HG03457 (cell line): ENCODE measurements around the gene CBY1.

ENCODE experiments used
- ATAC-seq: cut with Tn5 transposase; IDR thresholded peaks from one replicate; pipeline ENCODE4 v1.9.1; 2021; ENCODE audit warnings: moderate number of reproducible peaks; ENCODE audit not compliant: unreplicated experiment

The CBY1 gene

DNA sequence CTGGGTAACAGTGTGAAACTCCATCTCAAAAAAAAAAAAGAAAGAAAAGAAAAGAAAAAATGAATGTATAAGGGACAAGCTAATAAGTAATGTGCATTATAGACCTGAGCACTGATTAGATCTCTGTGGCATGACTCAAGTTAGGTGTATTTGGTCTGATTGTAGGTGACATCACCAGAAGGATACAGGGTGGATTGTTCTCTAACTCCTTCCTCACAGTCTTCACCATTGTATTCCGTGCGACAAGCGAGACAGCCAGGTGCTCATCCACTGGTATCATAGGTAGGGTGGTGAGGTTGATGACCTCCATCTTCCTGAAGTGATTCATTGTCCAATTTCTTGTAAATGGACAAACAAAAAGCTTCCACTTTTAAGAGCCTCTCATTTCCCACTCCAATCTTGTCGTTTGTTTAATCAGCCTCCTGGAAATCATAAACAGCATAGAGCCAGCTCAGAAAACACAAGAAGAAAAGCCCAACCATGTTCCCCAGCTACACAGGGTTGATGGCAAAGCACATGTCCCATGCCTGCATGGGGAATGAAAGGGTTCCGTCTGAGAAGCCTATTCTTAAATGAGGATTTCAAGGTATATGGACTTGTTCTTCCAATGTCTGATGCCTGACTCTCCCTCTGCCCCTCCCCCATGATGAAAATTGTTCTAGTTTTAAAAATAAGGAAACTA is 6.5 kb upstream of the CBY1 start:
- ATAC-seq, result no peak

DNA sequence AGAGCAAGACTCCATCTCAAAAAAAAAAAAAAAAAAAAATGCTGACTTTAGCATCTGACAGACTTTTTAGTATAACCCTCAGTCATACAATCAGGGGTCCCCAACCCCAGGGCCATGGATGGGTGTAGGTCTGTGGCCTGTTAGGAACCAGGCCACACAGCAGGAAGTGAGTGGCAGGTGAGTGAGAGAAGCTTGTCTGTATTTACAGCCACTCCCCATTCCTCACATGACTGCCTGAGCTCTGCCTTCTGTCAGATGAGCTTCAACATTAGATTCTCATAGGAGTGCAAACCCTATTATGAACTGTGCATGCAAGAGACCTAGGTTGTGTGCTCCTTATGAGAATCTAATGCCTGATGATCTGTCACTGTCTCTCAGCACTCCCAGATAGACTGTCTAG is 3.6 kb upstream of the CBY1 start:
- no peak for ATAC-seq

DNA sequence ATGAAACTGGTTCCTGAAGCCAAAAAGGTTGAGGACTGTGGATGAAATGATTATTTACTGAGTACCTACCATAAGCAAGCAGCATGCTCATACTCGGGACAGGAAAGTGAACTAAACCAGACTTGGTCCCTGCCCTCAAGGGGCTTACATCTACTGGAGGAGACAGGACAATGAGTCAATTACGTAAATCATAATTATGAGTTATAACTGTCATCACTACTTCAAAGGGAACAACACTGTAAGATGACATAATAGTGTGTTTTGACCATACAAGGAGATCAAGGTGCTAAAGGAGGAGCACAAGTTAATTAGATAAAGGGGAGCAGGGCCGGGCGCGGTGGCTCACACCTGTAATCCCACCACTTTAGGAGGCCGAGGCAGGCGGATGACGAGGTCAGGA is 2.7 kb upstream of the CBY1 start:
- ATAC-seq, result no peak

DNA sequence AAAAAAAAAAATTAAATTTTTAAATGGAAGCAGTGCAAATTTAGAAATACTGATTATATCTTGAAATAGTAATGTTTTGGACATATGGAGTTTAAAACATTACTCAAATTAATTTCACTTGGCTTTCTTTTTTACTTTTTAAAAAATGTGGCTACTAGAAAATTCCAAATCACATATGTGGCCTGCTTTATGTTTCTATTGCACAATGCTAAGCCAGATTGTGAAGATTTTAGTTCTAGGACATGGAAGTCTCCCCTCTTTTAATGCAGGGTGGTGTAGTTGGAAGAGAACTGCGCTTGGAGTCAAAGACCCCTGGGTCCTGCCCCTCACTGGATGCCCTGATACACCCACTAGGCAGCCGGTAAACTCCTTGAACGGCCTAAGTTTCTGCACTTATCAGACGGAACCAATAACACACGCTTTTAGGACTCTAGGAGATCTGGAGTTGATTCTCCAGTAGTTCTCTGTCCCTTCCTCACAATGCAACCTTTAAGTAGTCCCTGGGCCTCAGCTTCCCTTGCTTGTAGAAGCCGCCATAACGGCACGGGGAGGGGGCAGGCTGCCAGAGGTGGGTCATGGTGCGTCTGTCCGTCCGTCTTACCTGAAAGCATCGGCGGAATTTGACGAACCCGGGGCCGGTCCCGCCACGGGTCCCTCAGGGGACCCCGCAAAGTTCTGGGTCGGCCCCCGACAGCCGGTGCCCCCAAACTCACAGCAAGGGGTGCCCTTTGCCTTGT is 751 bp upstream of the CBY1 start:
- ATAC-seq, result no peak

DNA sequence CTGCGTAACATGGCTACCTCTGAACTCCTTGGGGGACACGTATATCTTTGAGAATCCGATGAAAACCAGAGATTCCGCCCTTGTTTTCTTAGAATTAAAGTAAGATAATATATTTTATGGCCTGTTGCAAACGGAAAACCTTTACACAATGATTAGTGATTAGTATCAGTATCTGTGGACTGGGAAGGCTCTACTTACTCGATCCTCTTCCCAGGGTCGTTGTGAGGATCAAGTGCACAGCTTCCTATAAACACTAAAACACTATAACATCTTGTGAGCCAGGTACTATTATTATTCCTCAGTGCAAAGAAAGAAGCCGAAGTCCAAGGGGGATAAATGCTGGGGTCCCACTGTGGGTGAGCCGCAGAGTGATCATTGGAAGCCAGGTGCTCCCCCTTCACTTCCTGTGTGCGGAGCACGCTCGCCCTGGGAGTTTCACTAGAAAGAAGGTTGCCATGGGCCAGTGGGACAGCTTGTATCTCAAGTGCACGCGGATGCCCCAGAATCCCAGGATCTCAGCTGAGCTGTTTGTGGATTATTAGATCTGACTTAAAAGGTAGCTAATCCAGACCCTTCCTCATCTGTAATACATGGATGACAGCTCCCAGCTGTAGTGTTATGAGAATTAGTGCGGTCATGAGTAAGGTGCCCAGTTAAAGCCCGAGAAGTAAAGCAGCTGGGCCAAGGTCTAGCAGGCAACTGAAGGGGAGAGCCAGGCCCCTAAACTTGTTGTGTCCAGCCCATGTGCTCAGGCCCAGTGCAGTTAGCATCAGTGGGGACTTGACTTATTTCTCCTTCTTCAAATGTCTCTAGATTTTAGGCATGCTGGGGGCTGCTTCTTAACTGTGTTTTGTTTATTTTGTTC is 839 bp downstream of the CBY1 start:
- no peak for ATAC-seq

DNA sequence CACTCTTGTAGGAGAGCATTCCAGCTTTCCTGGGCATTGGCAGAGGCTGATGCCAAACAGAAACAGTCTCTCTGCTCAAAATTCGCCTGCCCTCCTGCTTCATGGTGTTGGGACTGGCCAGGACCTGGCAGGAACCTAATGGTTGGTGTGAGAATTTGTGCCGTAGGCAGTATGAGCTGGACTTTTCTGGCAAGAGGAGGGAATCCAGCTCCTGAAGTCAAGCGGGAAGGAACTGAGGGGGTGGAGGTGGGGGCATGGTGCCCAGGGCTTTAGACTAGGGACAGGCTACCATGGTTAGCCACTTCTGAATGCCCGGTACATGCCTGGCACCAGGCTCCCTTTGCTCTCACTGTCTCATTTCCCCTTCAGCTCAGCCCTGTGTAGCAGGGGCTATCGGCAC is 18.4 kb downstream of the CBY1 start:
- ATAC-seq, result no peak

DNA sequence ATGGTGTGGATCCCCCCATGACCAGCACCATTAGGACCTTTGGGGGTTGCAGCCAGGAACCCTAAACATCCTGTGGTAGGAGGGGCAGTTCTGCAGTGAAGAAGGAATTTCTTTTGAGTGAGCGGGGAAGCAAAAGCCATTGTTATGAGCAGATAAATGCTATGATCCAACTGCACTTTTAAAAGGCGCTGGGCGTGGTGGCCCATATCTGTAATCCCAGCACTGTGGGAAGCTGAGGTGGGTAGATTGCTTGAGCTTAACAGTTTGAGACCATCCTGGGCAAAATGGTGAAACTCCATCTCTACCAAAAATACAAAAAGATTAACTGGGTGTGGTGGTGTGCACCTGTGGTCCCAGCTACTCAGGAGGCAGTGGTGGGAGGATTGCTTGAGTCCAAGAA is 19.4 kb downstream of the CBY1 start:
- no peak for ATAC-seq

DNA sequence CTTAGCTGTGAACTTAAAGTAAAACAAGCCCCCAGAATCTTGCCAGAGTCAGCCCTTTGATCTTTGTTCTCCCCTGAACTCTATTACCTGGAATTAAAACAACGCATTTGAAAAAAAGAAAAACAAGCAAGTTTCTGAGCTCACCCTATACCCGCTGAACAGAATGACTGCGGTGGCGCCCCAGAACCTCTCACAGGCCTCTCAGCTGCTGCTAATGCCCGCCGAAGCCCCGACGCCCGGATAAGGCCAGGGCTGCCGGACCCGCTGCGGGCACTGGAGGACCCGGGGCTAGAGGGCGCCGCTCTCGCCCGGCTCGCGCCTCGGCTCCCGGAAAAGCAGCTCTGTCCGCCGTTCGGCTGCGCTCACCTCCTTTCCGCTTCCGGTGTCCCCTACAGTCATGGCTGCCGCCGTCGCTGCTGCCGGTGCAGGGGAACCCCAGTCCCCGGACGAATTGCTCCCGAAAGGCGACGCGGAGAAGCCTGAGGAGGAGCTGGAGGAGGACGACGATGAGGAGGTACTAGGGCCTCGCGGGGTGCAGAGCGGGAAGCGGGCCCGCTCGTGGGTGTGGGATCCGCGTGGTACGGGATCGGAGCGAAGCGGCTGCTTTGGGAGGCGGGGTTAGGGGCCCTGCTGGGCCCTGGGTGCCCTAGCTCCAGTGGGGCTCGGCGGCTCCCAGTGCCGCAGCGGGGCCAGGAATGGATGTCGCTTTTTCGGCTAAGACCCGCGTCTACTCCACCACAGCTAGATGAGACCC is 25.3 kb downstream of the CBY1 start, which contains the start of gene TOMM22:
Gene TOMM22 (plus strand): TSS at position 376 of the 754 bp plus-strand sequence. CDS start 22 bp downstream, at position 398.
- ATAC-seq, result peak; percentile 64

DNA sequence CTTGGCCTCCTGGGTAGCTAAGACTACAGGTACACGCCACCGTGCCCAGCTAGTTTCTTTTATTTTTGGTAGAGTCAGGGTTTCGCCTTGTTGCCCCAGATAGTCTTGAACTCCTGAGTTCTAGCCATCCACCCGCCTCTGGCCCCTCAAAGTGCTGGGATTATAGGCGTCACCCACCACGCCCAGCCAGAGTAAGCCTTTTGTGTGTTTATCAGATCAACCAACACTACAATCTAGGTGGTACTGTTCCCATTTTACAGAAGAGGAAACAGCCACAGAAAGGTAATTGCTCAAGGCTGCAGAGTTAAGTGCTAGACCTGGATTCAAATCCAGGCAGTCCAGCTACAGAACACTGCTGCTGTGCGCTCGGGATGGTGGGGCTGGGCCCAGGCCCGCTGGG is 28.5 kb downstream of the CBY1 start:
- no peak for ATAC-seq

DNA sequence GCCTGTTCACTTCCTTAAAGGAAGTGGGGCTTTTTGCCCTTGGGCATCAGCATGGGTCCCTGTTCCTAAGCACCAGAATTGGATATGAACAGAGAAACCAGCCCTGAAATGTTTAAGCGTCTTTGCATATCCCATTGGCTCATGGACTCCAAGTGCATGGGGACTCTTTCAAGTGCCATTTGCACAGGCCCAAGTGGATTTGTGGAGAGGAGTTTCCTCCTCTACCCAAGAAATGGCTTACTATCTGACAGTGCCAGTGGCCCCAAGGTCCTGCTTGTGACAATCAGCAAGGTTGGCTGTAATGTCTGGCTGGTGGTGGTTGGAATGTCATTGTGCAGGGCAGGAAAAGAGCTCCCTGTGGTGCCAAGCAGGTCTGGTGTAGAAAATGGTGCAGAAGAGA is 29.3 kb downstream of the CBY1 start:
- no peak for ATAC-seq

DNA sequence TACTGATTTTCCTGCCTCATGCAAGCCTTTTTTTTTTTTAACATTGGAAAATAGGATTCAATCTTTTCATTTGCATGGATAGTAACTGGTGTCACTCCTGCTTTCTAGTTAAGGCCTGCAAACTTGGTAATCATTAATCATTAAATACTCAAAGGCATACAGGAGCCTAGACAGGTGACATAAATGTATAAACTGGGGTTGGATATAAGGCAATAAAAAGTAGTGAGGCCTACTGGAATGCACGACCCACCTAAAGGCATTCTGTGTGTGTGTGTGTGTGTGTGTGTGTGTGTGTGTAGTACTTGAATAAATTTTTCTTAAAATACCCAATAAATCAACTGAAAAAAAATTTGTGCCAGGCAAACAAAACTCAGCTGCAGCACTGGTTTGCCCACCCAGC is 33.2 kb downstream of the CBY1 start:
- ATAC-seq, result no peak

DNA sequence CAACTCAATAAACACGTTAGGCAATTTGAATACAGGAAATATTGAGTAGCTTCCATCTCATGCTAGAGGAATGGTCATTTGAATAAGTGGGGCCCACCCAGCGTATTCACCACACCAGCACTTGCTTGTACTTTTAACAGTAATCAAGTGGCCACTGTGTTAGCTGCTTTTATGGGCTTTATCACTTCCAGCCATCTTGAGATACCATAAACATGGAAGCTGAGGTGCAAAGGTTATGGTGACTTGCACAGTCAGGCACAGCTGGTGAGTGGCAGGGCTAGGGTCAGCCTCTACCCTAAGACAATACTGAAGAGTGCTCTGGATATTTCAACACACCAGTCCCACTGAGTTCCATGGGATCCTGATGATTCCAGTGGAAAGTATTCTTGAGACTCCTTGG is 37.6 kb downstream of the CBY1 start:
- ATAC-seq, result no peak

DNA sequence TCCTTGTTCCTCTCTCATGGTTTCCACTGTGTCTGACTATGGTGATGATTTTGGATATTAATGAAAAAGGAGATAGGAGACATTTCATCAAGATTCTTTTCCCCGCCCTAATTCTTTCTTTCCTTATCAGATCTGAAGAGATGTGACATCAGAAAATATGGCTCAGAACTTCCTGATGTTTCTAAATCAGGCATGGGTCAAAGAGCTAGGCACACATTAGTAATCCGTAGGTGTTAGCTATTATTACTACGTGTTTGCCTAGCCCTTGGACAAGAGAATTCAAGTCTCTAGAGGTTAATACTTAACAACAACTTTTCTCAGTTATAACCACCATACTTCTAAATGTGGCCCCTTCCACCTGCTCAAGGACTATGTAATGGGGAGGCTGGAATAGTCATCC is 38.5 kb downstream of the CBY1 start:
- ATAC-seq, result no peak

DNA sequence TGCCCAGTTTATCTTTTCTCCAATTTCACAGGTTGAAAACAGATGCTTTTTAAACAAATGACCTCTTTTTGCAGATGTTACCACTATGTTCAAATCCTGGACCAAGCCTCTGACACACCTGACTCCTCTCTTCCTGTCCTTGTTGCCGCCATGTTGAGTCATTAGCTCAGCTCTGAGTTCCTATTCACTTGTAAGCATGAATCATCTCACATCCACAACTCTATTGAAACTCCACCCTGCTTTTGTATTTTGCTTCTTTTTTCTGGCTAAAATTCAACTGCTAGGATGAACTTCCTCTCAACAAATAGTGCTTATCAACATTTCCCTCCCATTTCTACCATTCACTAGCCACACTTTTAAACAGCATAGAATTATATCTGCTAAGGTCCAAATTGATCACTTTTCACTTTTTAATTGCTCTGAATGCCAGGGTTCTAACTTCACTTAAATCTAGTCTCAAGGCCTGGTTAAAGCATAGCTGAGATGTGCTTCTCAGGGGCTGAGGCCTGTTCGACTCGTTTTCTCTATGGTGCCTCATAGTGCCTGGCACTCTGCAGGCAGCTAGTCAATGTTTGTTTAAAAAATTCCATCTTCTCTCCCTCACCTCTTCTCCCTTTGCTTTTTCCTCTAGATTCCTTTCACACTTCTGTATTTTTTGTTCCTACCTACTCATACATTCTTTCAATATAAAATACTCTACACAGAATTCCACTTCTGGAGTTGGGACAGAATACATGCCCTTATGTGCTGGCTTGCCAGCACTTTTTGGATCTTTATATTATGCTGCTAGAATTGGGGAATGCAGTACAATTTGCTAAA is 40.4 kb downstream of the CBY1 start:
- no peak for ATAC-seq

DNA sequence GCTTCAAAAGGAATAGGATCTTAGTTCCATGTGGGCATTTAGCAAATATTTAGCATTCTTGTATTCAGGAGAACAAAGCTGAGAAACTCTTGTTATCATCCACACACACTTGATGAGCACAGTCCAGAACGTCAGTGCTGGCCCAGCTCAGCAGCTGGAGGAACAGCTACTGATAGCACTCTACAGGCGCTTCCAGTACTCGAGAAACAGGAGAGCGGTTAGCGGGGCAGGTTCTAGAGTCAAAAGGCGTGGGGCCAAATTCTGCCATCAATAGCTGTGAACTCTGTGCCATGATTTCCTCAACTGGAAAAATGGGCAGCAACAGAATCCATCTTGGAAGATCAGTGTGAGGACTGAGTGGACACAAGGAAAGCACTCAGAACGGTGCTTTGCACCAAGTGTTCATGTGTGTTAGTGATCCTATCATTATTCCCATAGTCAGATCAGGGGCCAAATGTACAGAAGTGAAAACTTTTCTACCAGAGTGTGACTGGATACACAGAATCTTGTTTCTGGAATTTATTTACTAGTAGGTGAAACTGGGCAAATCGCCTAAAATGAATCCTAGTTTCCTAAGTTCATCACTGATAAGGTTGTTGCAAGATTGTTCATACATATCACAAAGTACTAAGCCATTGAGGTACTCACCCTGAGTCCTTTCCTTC is 41.1 kb downstream of the CBY1 start:
- no peak for ATAC-seq

DNA sequence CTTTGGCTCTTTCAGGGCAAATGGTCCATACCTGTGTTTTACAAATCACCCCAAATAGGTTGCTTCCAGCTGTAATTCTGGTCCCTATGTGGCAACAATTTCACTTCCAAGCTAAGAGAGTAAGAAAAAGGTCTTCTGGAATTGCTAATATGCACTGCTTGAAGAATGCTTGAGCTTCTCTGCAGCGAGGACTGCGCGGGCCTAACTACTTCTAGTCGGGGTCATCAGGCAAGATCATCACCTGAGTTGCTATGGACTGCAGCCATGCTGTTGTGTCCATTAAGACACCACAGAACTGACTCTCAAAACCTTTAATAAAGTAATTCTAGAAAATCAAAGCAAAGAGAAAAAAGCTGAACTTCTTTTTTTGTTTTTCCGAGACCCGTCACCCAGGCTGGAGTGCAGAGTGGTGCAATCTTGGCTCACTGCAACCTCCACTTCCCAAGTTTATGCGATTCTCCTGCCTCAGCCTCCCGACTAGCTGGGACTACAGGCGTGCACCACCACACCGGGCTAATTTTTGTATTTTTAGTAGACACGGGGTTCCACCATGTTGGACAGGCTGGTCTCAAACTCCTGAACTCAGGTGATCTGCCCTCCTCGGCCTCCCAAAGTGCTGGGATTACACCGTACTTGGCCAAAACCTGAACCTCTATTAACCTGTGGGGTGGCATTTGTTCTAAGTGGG is 42.1 kb downstream of the CBY1 start:
- ATAC-seq, result no peak

DNA sequence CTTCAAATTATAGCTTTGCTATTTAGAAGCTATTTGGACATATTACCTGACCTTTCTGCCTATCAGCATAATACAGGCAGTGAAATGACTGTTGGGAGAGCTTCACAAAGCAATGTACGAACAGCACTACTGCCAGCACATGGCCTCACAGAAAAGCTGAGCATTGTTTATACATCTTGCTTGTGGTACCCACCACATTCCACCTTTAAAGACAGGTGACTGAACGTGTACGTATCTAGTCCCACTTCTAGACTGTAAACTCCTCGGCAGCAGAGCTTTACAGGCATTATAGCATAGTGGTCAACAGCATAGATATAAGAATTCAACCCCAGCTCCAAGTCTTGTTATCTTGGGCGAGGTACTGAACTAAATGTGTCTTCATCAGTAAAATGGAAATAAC is 42.7 kb downstream of the CBY1 start:
- ATAC-seq, result no peak

DNA sequence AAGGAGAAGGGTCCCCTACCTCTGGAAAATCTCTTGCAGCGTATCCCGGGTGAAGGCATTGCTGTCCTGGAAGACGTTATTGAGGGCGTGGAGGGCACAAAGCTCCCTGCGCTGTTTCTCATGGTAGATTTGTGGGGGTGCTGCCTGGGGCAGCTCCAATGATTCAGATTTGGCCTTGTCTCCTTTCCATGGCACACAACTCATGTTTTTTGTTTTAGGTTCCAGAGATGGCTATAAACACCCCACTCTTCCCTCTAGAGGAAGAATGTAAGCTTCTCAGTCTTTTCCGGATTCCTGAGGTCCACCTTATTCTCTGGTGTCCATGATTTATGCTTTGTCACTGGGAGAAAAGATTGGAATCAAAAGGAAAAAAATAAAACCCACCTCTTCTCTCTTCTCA is 43.3 kb downstream of the CBY1 start:
- ATAC-seq, result no peak

DNA sequence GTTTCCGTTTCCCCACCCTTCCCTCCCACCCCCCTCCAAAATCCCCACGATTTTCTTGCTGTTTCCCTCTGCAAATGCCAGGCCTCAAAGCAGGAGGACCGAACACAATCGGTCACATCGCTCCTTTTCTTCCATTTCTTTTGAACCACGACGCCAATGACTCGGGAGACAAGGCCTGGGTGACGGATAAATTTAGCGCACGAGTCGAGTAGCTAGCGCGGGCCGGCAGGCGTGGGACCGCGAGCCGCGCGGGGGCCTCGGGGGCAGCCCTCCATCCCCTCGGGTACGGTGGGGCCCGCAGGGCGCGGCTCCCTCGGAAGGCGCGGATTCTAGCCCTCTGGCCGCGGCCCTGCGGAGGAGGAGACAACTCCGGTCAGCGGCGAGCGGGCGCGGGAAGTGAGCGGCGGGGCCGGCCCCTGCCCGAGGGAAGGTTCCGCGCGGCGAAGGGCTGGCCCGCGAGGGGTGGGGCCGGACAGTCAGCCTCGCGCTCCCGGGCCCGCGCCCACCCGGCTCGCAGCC is 43.9 kb downstream of the CBY1 start:
- no peak for ATAC-seq
